ENCODE measurements around the gene CEBPZOS. TPM values are rescaled to one million over a fixed set of nuclear protein-coding genes. Genes with fewer than 3 reads are reported as not detected.

CEBPZOS gene
- 0.64 and 1.5 TPM in 2 replicates for total RNA-seq (2021)
- long read RNA-seq, partial matches to known transcripts, result 0 of 6 reads
- long read RNA-seq, other reads (novel, unspliced or antisense), result 6 of 6 reads

DNA sequence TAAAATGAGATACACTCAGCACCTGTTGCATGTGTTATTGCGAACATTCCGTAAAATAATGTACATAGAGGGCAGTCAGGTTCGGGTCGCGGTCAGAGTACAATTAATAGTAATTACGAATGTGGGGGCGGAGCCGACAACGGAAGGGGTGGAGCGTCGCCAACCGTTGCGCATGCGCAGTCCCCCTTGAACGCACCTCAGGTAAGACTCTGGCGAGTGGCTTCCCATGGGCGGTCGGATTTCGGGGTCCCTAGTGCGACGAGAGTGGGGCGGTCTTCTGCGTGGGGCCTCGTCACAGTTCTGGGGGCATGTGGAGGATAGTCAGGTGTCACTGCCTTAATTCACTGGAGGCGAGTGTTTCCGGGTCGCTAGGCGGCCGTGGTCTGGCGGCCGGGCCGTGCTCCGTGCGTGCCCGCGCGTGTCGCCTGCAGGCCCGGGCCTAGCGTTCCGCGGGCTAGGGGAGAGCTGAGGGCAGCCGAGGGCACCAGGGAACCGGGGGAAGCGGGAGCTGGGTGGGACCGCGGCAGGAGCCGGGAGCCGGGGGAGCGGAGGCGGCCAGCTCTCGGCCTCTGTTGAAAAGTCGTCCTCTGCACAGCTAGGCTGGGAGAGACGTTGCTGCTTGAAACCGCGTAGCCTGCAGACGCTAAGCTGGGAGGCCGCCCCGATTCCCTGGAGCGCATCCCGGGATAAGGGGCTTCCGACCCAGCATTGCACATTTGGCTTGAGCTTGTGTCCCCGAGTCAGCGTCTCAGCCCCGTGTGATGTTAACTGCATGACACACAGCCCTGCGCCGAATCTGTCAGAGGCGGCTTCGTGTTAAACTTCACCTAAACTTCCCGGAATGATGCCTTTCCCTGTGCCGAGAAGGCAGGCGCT is at the start of gene CEBPZOS:
Gene CEBPZOS, plus strand, starts transcription at position 177 of the 876 bp plus-strand sequence. CDS start 3,209 bp downstream, outside the sequence.
- peak; percentile 62 for DNase-seq
- H3K4me2 ChIP-seq (ENCODE audit: insufficient read depth, insufficient read length, low read length), result peak within 1 kb of the TSS; percentile 52
- Mint-ChIP-seq H3K27ac (peak within 1 kb of the TSS; percentile 93 to 96 (median 94)), H3K4me3 (peak within 1 kb of the TSS in 1 of 2 experiments; percentile 82; a peak in 3 of 5 replicates), H3K27me3 (ENCODE audit: low read depth) (no peaks in the 10 kb centered on the region), H3K4me1 (peaks cover 40 to 49% of the 10 kb centered on the region in 2 experiments), H3K36me3 (ENCODE audit: insufficient read depth in 1 of 3, low read depth in 3 of 3) (peaks cover 6 to 17% (median 15%) of the 10 kb centered on the region in 3 experiments; a peak in 6 of 7 replicates), H3K9me3 (no peaks in the 10 kb centered on the region)
- H3K9me3 ChIP-seq (ENCODE audit: control insufficient read depth, low read depth, low read length), result no peaks in the 10 kb centered on the region
- no peak within 1 kb of the TSS for H2BK15ac ChIP-seq (ENCODE audit: low read depth, low read length)
- peak within 1 kb of the TSS; percentile 81 for H3K9ac ChIP-seq (ENCODE audit: extremely low read depth, insufficient read length, low read length)
- H2AFZ ChIP-seq (ENCODE audit: low read length), result no peak within 1 kb of the TSS
- no peak within 1 kb of the TSS for H4K91ac ChIP-seq (ENCODE audit: insufficient read length, low read depth, low read length)
- H4K8ac ChIP-seq (replicated peaks; ENCODE audit: insufficient read length, low read depth, low read length), result no peak within 1 kb of the TSS
- H2AK5ac ChIP-seq (ENCODE audit: insufficient read length, low read length), result no peak within 1 kb of the TSS
- H3K4ac ChIP-seq (ENCODE audit: low read depth, low read length), result no peak within 1 kb of the TSS
- H3K23ac ChIP-seq (ENCODE audit: insufficient read length, low read depth, low read length), result no peak within 1 kb of the TSS
- TF ChIP-seq CTCF (conservative IDR thresholded peaks at IDR 0.05), result no peak
- H3K79me2 ChIP-seq (ENCODE audit: insufficient read depth, low read length), result peaks cover 2% of the 10 kb centered on the region; the same call in 1 of the 2 replicates
- H2BK20ac ChIP-seq (ENCODE audit: low read depth, low read length, poor library complexity, severe bottlenecking), result no peak within 1 kb of the TSS
- no peak within 1 kb of the TSS for H4K5ac ChIP-seq (ENCODE audit: insufficient read length, low read depth, low read length)
- no peak within 1 kb of the TSS for H3K56ac ChIP-seq (ENCODE audit: insufficient read length, low read depth, low read length)
- H3K18ac ChIP-seq (ENCODE audit: insufficient read length, low read depth, low read length), result no peak within 1 kb of the TSS
- WGBS (ENCODE audit: extremely low coverage, insufficient read length, low lambda C conversion rate), result no CpG with 5 or more reads among the region's 72 CpGs
- H3K23me2 ChIP-seq (ENCODE audit: insufficient read length, low read depth, low read length, poor library complexity, severe bottlenecking), result no peaks in the 10 kb centered on the region
- H2BK12ac ChIP-seq (ENCODE audit: insufficient read length, low read depth, low read length), result no peak within 1 kb of the TSS
- no peaks in the 10 kb centered on the region for H4K20me1 ChIP-seq (ENCODE audit: control insufficient read depth, insufficient read depth, insufficient read length)
- no peak within 1 kb of the TSS for H3T11ph ChIP-seq (ENCODE audit: low read length)
- no peak within 1 kb of the TSS for H2BK5ac ChIP-seq (ENCODE audit: insufficient read length, low read length)
- H3K27me3 ChIP-seq (ENCODE audit: insufficient read depth, low read length), result no peaks in the 10 kb centered on the region
- no peak within 1 kb of the TSS for H2BK120ac ChIP-seq (ENCODE audit: low read depth, low read length, poor library complexity, severe bottlenecking)
- H3K27ac ChIP-seq (ENCODE audit: insufficient read length, low read depth, low read length), result no peak within 1 kb of the TSS
- H3K14ac ChIP-seq (ENCODE audit: insufficient read depth, low read length), result peak within 1 kb of the TSS; percentile 23; the same call in 1 of the 2 replicates
- no peaks in the 10 kb centered on the region for H3K79me1 ChIP-seq (ENCODE audit: insufficient read depth, low read depth, low read length, poor library complexity, severe bottlenecking)
- peaks cover 3% of the 10 kb centered on the region; the same call in 1 of the 2 replicates for H3K4me1 ChIP-seq (ENCODE audit: insufficient read depth, low read length)
